H1 (cell line): ENCODE data around the gene PCSK4. TPM values are rescaled to one million over a fixed set of nuclear protein-coding genes. Genes with fewer than 3 reads are reported as not detected.
A peak's percentile ranks its signal among the peaks of the same experiment; 100 is the strongest.

Experiments
- CBX8 ChIP-seq: fragments of 300-800, 300-1000 bp; sonication (generic); IDR thresholded peaks from 2 replicates; pipeline ENCODE4 v1.7.1; 2016; ENCODE audit warnings: low read depth, low read length, borderline replicate concordance
- CHD1 ChIP-seq: IDR thresholded peaks from 2 replicates; pipeline ENCODE4 v1.6.1; 2012; ENCODE audit warnings: low read depth, low read length, improper control_type of control experiment
- CHD2 ChIP-seq: IDR thresholded peaks from 2 replicates; pipeline ENCODE4 v1.6.1; 2012; ENCODE audit warnings: low read length, improper control_type of control experiment
- CTBP2 ChIP-seq: IDR thresholded peaks from 2 replicates; pipeline ENCODE4 v1.7.0; 2011; ENCODE audit warnings: borderline replicate concordance, mild to moderate bottlenecking, moderate library complexity, mixed read lengths, low read length; ENCODE audit not compliant: insufficient read depth, insufficient read length
- EP300 ChIP-seq, 2 experiments: IDR thresholded peaks; 1 replicate in 1 of 2; 2 replicates in 1 of 2; pipeline ENCODE4 v1.6.1; 2011 to 2012; ENCODE audit warnings: low read depth in 2 of 2, low read length in 2 of 2, mild to moderate bottlenecking in 2 of 2, borderline replicate concordance in 1 of 2, inconsistent platforms in 1 of 2, moderate library complexity in 1 of 2
- JUND ChIP-seq: IDR thresholded peaks from 2 replicates; pipeline ENCODE4 v1.6.1; 2011; ENCODE audit warnings: mild to moderate bottlenecking, improper control_type of control experiment, low read length
- RAD21 ChIP-seq, 2 experiments: IDR thresholded peaks in 1 of 2; conservative IDR thresholded peaks in 1 of 2; 2 replicates each; pipeline ENCODE4 v1.6.1; 2011; ENCODE audit warnings: low read depth in 2 of 2, low read length in 2 of 2, improper control_type of control experiment in 1 of 2, inconsistent platforms in 1 of 2, mild to moderate bottlenecking in 1 of 2, moderate library complexity in 1 of 2
- RBBP5 ChIP-seq: IDR thresholded peaks from 2 replicates; pipeline ENCODE4 v1.7.1; 2012; ENCODE audit warnings: low read depth, mild to moderate bottlenecking, inconsistent platforms, low read length, moderate library complexity, borderline replicate concordance
- SP4 ChIP-seq: IDR thresholded peaks from 2 replicates; pipeline ENCODE4 v1.6.1; 2012; ENCODE audit warnings: low read length, inconsistent platforms
- TCF12 ChIP-seq: IDR thresholded peaks from 2 replicates; pipeline ENCODE4 v1.6.1; 2011; ENCODE audit warnings: low read depth, mild to moderate bottlenecking, low read length
- polyA plus RNA-seq, 7 experiments: library from polyadenylated mRNA; depleted of rRNA in 3 of 7; stranded (reverse) in 5 of 7; unstranded in 2 of 7; fragments of >200 nt in 5 of 7; fragments of 200-250 nt in 2 of 7; gene quantifications; 1 replicate in 5 of 7; 2 replicates in 1 of 7; 4 replicates in 1 of 7; pipeline versions ENCODE4 v1.2.1 to v1.2.3, GENCODE V29; 2011 to 2013; ENCODE audit warnings: missing spikeins in 2 of 7, mixed read lengths in 2 of 7
- total RNA-seq: library from RNA; stranded (reverse); fragmentation: NEBNext Ultra II Directional; extraction: Animal tissue kit (Norgen Biotek cat#: 25700); gene quantifications from 2 replicates; pipeline ENCODE4 v1.2.1, GENCODE V29; 2021

PCSK4 gene
- total and polyA plus RNA-seq, 2 of the 8 experiments (the other 6 are each of a cell fraction or from before 2014, with no cell fraction given), result 9.8 to 10.7 TPM

- TF ChIP-seq RAD21 (IDR thresholded peaks at IDR 0.05 in 1 of 2, conservative IDR thresholded peaks at IDR 0.05 in 1 of 2; ENCODE audit: low read depth in 2 of 2, low read length in 2 of 2), result peak; percentile 33 to 52; a peak in 3 of 4 replicates
- 0 out of 2 replicates have a peak, but pooled peaks have one; percentile 42 for TF ChIP-seq SP4
- TF ChIP-seq TCF12, result no peak
- peak; percentile 99 for TF ChIP-seq CHD2
- no peak for TF ChIP-seq CHD1
- no peak for TF ChIP-seq CTBP2
- TF ChIP-seq EP300 (IDR thresholded peaks at IDR 0.05; ENCODE audit: borderline replicate concordance in 1 of 2, low read depth in 2 of 2, low read length in 2 of 2), result no peak
- peak; percentile 69; the same call in 1 of the 2 replicates for TF ChIP-seq JUND
- TF ChIP-seq CBX8, result no peak
- TF ChIP-seq RBBP5, result peak; percentile 42; the same call in 1 of the 2 replicates
Observed at GRCh38 chr19:1438035-1438932, 51.9 kb downstream of the PCSK4 start, which contains the start of gene RPS15 (continued).
